ENCODE data around the gene TREML4.

TREML4 gene

DNA sequence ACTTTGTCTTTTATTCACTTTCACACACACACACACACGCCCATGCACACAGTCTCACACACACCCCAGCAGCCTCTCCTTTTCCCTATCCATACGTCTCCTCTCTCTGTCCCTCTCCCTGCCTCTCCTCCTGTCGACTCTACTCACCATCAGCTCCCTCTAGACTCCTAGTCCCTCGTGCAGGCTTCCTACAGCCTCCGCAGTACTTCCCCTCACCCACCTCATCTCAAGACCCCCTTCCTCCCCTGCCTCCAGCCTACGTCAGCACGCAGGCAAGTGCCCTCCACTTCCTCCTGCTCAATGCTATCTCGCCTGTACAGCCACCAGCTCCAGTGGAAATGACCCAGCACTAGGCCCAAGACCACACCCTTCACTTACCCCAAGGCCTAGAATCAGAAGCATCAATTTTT, 26.4 kb upstream of the TREML4 start:
- no peak for DNase-seq (ENCODE audit: low read depth, low spot score)
- TF ChIP-seq, protein P1, sequence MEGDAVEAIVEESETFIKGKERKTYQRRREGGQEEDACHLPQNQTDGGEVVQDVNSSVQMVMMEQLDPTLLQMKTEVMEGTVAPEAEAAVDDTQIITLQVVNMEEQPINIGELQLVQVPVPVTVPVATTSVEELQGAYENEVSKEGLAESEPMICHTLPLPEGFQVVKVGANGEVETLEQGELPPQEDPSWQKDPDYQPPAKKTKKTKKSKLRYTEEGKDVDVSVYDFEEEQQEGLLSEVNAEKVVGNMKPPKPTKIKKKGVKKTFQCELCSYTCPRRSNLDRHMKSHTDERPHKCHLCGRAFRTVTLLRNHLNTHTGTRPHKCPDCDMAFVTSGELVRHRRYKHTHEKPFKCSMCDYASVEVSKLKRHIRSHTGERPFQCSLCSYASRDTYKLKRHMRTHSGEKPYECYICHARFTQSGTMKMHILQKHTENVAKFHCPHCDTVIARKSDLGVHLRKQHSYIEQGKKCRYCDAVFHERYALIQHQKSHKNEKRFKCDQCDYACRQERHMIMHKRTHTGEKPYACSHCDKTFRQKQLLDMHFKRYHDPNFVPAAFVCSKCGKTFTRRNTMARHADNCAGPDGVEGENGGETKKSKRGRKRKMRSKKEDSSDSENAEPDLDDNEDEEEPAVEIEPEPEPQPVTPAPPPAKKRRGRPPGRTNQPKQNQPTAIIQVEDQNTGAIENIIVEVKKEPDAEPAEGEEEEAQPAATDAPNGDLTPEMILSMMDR (IDR thresholded peaks at IDR 0.05; ENCODE audit: insufficient read depth, low read length, missing control alignments) = no peak
- H3K4me3 ChIP-seq (ENCODE audit: low read depth, low read length) = no peak overlapping the region
- POLR2A ChIA-PET = no interaction called here
- CTCF ChIA-PET = interaction anchor here (1.3 kb wide), 1 partner anchor 109 kb away, joined by 5 read pairs; no protein-coding TSS in a partner anchor

DNA sequence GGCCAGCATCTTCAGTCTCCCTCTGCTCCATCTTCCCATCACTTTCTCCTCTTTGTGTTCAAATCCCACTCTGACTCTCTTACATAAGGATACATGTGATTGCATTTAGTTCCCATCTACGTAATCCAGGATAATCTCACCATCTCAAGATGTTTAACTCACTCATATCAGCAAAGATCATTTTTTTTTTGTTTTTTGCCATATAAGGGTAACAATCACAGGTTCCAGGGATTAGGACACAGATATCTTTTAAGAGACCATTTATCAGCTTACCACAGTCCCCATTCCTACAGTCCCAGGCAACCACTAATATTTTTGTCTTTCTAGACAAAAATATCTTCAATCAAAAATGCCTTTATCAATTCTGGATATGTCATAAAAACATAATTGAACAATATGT, 24.0 kb upstream of the TREML4 start:
- ChIA-PET CTCF (no interaction called here), POLR2A (no interaction called here)
- TF ChIP-seq, protein P1 (IDR thresholded peaks at IDR 0.05; ENCODE audit: insufficient read depth, low read length, missing control alignments) = no peak
- DNase-seq (ENCODE audit: low read depth, low spot score) = no peak
- no peak overlapping the region for H3K4me3 ChIP-seq (ENCODE audit: low read depth, low read length)

DNA sequence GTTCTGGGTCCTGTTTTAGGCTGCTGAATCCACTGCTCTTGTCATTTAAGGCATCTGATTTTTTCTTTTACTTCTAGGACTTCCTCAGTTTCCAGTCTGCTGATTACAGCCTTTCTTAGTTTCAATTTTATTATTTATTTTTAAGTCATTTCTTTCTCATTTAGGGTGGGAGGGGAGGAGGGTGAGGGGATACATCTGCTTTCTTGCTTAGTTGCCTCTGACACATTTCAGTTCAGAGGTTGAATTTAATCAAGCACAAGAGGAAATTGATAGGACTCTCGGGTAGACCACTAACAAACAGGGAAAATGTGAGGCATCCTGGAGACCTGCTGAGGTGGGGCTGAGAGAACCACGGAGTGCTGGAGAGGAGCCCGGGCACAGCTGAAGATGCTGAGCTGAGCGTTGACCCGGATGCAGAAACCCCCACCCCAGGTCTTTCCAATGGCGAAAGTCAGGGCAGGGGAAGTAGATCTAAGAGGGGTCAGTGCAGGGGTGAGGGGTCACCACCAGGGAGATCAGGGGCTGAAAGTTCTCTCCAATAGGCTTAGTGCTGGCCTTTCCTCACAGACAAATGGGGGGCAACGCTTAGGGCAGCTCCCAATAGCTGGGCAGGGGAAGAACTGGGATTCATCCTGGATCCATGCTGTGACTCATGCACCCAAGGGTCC, 19.6 kb upstream of the TREML4 start:
- POLR2A ChIA-PET = no interaction called here
- CTCF ChIA-PET = no interaction called here

GRCh38 chr6:41209547-41210320, 18.4 kb upstream of the TREML4 start:
- DNase-seq (ENCODE audit: low read depth, low spot score) = no peak
- H3K4me3 ChIP-seq (ENCODE audit: low read depth, low read length) = no peak overlapping the region
- ChIA-PET POLR2A (no interaction called here), CTCF (no interaction called here)
- TF ChIP-seq, protein P1 (IDR thresholded peaks at IDR 0.05; ENCODE audit: insufficient read depth, low read length, missing control alignments) = no peak

More for the DNA sequence above, 19.6 kb upstream of the TREML4 start:
- TF ChIP-seq, protein P1 (IDR thresholded peaks at IDR 0.05; ENCODE audit: insufficient read depth, low read length, missing control alignments) = no peak
- H3K4me3 ChIP-seq (ENCODE audit: low read depth, low read length) = no peak overlapping the region
- no peak for DNase-seq (ENCODE audit: low read depth, low spot score)

- TF ChIP-seq, protein P1 (IDR thresholded peaks at IDR 0.05; ENCODE audit: insufficient read depth, low read length, missing control alignments) = no peak
- no peak overlapping the region for H3K4me3 ChIP-seq (ENCODE audit: low read depth, low read length)
- DNase-seq (ENCODE audit: low read depth, low spot score) = no peak
- ChIA-PET CTCF (no interaction called here), POLR2A (no interaction called here)
These were observed 13.4 kb upstream of the TREML4 start for GRCh38 chr6:41214559-41215238.

DNA sequence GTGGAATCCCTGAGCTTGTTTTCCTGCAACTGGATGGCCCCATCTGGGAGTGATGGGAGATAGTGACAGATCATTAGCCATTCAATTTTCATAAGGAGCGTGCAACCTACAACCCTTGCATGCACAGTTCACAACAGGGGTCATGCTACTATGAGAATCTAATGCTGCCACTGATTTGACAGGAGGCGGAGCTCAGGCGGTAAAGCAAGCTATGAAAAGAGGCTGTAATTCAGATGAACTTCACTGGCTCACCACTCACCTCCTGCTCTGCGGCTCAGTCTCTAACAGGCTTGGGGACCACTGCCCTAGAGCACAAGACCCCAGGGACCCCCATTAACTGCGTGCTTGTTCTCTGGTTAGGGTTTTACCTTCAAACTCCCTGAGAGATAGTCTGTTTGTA, 12.4 kb upstream of the TREML4 start:
- POLR2A ChIA-PET = no interaction called here
- TF ChIP-seq, protein P1 (IDR thresholded peaks at IDR 0.05; ENCODE audit: insufficient read depth, low read length, missing control alignments) = no peak
- CTCF ChIA-PET = no interaction called here
- no peak for DNase-seq (ENCODE audit: low read depth, low spot score)
- no peak overlapping the region for H3K4me3 ChIP-seq (ENCODE audit: low read depth, low read length)
